Right renal pelvis (tissue), 4 donors: Measurements from ENCODE around the gene MAFG. TPM values are rescaled to one million over a fixed set of nuclear protein-coding genes. Genes with fewer than 3 reads are reported as not detected.
"Not testable (repeated sequence)": the region's sequence is repeated elsewhere in the genome, so short reads cannot be mapped to it uniquely, and the experiment has no call there.

Experiments
- DNase-seq, 4 donors: peaks; one replicate each; pipeline ENCODE4 v3.0.0-alpha.2; 2013; ENCODE audit warnings: low read depth in 4 of 4, low spot score in 3 of 4, missing footprints in 1 of 4
- polyA plus RNA-seq, 4 donors: library from polyadenylated mRNA; unstranded; fragments of 120-200 nt; gene quantifications; one replicate each; pipeline ENCODE4 v1.2.1, GENCODE V29; 2013; ENCODE audit not compliant: insufficient read length in 4 of 4

The MAFG gene
- polyA plus RNA-seq, 4 donors, result 12.3 to 12.6 (median 12.3) TPM

- DNase-seq, result no peak
Measured at GRCh38 chr17:81925860-81926450, 1.6 kb downstream of the MAFG start.

DNA sequence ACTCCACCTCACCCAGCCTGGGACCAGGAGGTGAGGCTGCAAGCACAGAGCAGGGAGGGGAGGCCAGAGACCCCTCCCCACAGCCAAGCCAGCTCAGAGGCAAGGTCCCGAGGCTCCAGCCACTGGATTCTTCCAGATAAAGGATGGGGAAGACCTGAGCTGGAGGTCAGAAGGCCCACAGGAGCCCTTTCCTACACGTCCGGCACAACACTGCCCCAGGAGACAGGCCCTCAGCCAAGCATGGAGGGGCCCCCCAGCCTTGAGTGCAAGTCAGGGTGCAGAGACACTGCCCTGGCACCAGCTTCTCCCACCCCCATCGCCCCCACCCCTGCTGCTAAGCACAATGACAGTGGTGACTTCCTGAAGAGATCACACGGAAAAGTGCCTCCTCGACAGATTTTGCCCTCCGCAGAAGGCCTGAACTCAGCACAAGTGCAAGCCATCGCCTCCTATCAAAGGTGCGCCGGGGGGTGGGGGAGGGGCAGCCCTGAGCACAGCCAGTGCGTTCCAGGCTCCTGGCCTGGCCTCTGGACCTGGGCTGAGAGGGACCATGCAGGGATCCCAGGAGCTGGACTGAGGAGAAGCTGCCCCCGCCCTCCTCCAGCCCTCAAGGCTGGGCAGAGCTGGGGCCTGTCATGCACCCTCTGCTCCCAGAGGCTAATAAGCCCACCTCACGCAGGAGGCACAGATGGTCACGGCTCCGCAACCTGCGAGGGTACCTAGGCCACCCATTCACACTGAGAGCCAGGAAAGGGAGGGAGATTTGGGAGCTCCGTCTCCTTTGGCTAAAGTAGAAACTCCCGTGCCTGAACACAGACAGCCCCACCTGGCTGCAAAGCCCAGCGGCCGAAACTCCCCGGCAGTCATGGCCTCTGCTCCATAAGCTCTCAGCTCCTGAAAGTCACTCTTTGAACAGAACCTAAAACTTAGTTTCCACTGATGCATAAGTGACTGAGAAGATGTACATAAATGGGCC lies 2.7 kb downstream of the MAFG start:
- no peak for DNase-seq

- DNase-seq, result no peak
Measured at GRCh38 chr17:81923302-81924260, 4.0 kb downstream of the MAFG start.

GRCh38 chr17:81922566-81923301 lies 4.8 kb downstream of the MAFG start:
- DNase-seq, result no peak

GRCh38 chr17:81921996-81922565 lies 5.5 kb downstream of the MAFG start:
- DNase-seq, result no peak

DNA sequence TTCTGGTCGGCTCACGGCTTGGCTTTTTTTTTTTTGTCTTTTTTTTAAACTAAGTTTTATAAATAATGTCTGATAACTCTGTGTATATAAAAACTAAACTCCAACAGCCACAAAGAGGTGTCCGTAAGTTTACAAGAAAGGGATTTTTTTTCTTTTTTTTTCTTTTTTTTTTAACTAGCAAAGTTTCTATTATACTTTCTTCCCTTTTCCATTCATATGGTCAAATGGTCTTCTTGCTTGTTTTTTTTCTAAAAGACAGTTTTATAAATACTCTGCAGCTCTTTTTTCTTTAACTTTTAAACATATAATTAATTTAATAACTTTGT lies 6.0 kb downstream of the MAFG start:
- DNase-seq, result no peak

GRCh38 chr17:81920612-81921536 lies 6.7 kb downstream of the MAFG start:
- DNase-seq, result no peak

DNA sequence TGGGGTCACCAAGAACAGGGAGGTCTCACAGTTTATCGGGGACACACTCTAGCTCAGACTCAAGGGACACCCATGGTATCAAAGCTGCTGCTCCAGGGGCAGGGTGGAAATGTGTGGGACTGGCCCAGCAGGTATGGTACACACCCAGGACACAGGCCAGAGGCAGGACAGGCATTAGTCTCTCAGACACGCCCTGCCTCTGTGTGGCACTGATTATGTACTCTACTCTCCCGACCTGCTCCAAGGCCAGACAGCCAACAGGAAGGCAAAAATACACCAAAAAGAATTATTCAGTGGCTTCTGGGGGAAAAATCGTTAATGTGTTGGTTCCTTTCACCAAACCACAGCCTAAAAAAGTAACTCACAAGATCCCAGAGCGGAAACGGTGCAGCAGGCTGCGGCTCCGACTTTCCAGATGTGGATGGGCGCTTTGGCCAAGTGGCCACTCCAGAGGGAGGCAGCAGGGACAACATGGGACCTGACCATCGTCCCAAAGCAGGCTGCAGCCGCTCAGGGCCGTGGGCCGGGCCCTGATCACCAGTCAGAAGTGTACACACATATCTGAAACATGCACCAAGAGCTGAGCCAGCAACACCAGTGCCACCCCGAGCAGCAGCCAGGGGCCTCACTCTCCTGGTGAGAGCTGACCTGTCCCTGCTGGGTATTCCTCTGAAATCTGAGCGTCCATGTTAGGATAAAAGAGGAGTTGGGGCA lies 8.5 kb downstream of the MAFG start:
- DNase-seq, result no peak

GRCh38 chr17:81918333-81918669 lies 9.2 kb downstream of the MAFG start:
- not testable (repeated sequence) for DNase-seq

GRCh38 chr17:81917565-81918332 lies 9.8 kb downstream of the MAFG start, which contains the start of gene SIRT7:
Gene SIRT7 (minus strand): TSS chr17:81918176. CDS start chr17:81918131, 45 bp downstream.
- DNase-seq, result peak in 1 of 4 donors; percentile 54

DNA sequence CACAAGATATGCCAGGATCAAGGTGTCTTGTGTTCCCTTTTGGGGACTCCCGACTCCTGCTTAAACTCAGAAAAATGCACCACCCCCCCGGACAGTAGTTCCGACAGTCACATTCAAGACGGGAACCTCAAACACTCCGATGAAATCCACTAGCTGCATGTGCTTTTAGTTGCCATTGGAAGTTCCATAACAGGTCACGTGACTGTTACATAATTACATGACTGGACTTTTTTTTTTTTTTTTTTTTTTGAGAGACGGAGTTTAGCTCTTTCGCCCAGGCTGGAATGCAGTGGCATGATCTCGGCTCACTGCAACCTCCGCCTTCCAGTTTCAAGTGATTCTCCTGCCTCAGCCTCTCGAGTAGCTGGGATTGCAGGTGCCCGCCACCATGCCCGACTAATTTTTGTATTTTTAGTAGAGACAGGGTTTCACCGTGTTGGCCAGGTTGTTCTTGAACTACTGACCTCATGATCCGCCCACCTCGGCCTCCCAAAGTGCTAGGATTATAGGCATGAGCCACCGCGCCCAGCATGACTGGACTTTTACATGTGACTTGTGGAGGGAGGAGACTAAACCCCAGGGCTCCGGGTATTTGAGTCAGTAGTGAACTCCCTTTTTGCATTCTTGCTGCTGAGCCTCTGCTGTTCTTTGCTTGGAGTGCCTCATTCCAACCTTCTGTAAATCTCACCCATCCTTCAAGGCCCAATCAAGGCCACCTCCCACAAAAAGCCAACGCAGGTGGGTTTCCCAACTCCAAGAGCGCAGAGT lies 11.1 kb downstream of the MAFG start:
- no peak for DNase-seq

DNA sequence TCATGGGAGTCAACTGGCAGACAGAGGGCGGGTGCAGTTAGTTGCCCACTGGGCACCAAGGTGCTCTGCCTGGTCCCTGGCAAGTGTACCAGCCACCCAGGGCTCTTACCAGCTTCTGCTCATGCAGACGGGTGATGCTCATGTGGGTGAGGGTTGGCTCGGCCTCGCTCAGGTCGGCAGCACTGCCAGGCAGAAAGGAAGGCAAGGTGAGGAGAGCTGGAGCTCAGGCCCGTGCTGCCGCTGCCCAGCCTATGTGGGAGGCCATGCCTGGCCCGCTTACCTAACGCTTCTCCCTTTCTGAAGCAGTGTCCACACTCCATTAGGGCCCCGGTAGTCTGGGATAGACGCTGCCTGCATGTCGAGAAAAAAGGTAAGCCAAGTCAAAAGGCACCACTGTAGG lies 12.2 kb downstream of the MAFG start:
- DNase-seq, result no peak

- no peak for DNase-seq
Measured at GRCh38 chr17:81914103-81914850, 13.3 kb downstream of the MAFG start.

GRCh38 chr17:81913394-81914102 lies 14.0 kb downstream of the MAFG start:
- DNase-seq, result no peak
